Loucy (cell line): ENCODE measurements around the gene HARS1.

Source experiments
- H2AFZ ChIP-seq: fragments of 200-600 bp; sonication (generic); 2 replicates; pipeline ENCODE4 v1.6.0; 2016; ENCODE audit warnings: antibody characterized with exemption, mild to moderate bottlenecking, low read length, moderate library complexity
- H3F3A ChIP-seq: fragments of 200-600 bp; 2 replicates; pipeline ENCODE4 v1.6.0; 2016; ENCODE audit warnings: antibody characterized with exemption, low read depth, mild to moderate bottlenecking
- H3K27me3 ChIP-seq: fragments of 200-600 bp; sonication (generic); 2 replicates; pipeline ENCODE4 v1.6.1; 2014; ENCODE audit warnings: low read length, mild to moderate bottlenecking; ENCODE audit not compliant: insufficient read depth, poor library complexity, severe bottlenecking
- H3K36me3 ChIP-seq: fragments of 200-600 bp; sonication (generic); 2 replicates; pipeline ENCODE4 v1.6.1; 2016; ENCODE audit warnings: low read length; ENCODE audit not compliant: insufficient read depth
- H3K4me1 ChIP-seq: fragments of 200-600 bp; sonication (generic); 2 replicates; pipeline ENCODE4 v1.5.1; 2014; ENCODE audit warnings: low read length, mild to moderate bottlenecking; ENCODE audit not compliant: insufficient read depth, poor library complexity, severe bottlenecking
- H3K4me2 ChIP-seq: fragments of 200-600 bp; sonication (generic); 2 replicates; pipeline ENCODE4 v1.6.0; 2014; ENCODE audit warnings: antibody characterized with exemption, low read length, low read depth, mild to moderate bottlenecking; ENCODE audit not compliant: poor library complexity, severe bottlenecking
- H3K4me3 ChIP-seq: fragments of 200-600 bp; sonication (generic); 2 replicates; pipeline ENCODE4 v1.5.1; 2014; ENCODE audit warnings: low read length, mild to moderate bottlenecking, mixed read lengths; ENCODE audit not compliant: poor library complexity, severe bottlenecking
- H3K79me2 ChIP-seq: fragments of 200-600 bp; sonication (generic); 2 replicates; pipeline ENCODE4 v1.6.1; 2014; ENCODE audit warnings: low read length; ENCODE audit not compliant: insufficient read depth
- H3K9ac ChIP-seq: fragments of 200-600 bp; sonication (generic); 2 replicates; pipeline ENCODE4 v1.6.0; 2014; ENCODE audit warnings: mild to moderate bottlenecking, low read depth, low read length, moderate library complexity; ENCODE audit not compliant: poor library complexity, severe bottlenecking
- H3K9me2 ChIP-seq: fragments of 200-600 bp; sonication (generic); replicated peaks from 2 replicates; pipeline ENCODE4 v1.6.1; 2016; ENCODE audit warnings: low read depth, low read length, mixed read lengths
- H3K9me3 ChIP-seq: fragments of 200-600 bp; sonication (generic); 2 replicates; pipeline ENCODE4 v1.6.1; 2014; ENCODE audit warnings: mild to moderate bottlenecking, antibody characterized with exemption, low read length, low read depth; ENCODE audit not compliant: insufficient read depth
- H4K20me1 ChIP-seq: fragments of 200-600 bp; sonication (generic); 2 replicates; pipeline ENCODE4 v1.6.0; 2014; ENCODE audit warnings: antibody characterized with exemption, low read length, mild to moderate bottlenecking; ENCODE audit not compliant: insufficient read depth, poor library complexity, severe bottlenecking
- CTCF ChIP-seq: fragments of 200-600 bp; sonication (generic); conservative IDR thresholded peaks from 2 replicates; pipeline ENCODE4 v1.5.1; 2014; ENCODE audit warnings: mild to moderate bottlenecking, antibody characterized with exemption, low read length
- EZH2phosphoT487 ChIP-seq: fragments of 200-600 bp; IDR thresholded peaks from 2 replicates; pipeline ENCODE4 v1.6.1; 2018; ENCODE audit warnings: antibody characterized with exemption, mild to moderate bottlenecking, moderate library complexity, borderline replicate concordance

HARS1 gene

GRCh38 chr5:140674629-140675028 is 16.5 kb downstream of the HARS1 start:
- TF ChIP-seq EZH2phosphoT487: no peak
- TF ChIP-seq CTCF: no peak
- no peak overlapping the region for H3K9ac ChIP-seq
- no peak overlapping the region for H2AFZ ChIP-seq
- no peaks in the 10 kb centered on the region for H3K79me2 ChIP-seq
- no peaks in the 10 kb centered on the region for H4K20me1 ChIP-seq
- no peak overlapping the region for H3K4me3 ChIP-seq
- no peaks in the 10 kb centered on the region for H3K27me3 ChIP-seq
- no peak overlapping the region for H3K4me2 ChIP-seq
- no peaks in the 10 kb centered on the region for H3K4me1 ChIP-seq
- H3K36me3 ChIP-seq: peaks cover 73% of the 10 kb centered on the region; the same call in 1 of the 2 replicates
- H3F3A ChIP-seq: no peaks in the 10 kb centered on the region
- H3K9me3 ChIP-seq: no peaks in the 10 kb centered on the region
- no peaks in the 10 kb centered on the region for H3K9me2 ChIP-seq

- Histone ChIP-seq H3K4me3 (no peak overlapping the region), H3K4me2 (no peak overlapping the region), H3F3A (no peaks in the 10 kb centered on the region), H3K9ac (no peak overlapping the region), H3K9me3 (no peaks in the 10 kb centered on the region), H3K9me2 (no peaks in the 10 kb centered on the region), H3K36me3 (peaks cover 73% of the 10 kb centered on the region; the same call in 1 of the 2 replicates), H4K20me1 (no peaks in the 10 kb centered on the region), H3K79me2 (peaks cover 1% of the 10 kb centered on the region; the same call in 1 of the 2 replicates), H3K4me1 (no peaks in the 10 kb centered on the region), H3K27me3 (no peaks in the 10 kb centered on the region), H2AFZ (no peak overlapping the region)
- TF ChIP-seq EZH2phosphoT487: no peak
- no peak for TF ChIP-seq CTCF
Measured at GRCh38 chr5:140674211-140674610, 17.0 kb downstream of the HARS1 start.

- Histone ChIP-seq H3F3A (no peaks in the 10 kb centered on the region), H3K4me2 (no peak within 1 kb of the TSS), H3K27me3 (no peaks in the 10 kb centered on the region), H3K36me3 (peaks cover 77% of the 10 kb centered on the region; the same call in 1 of the 2 replicates), H3K79me2 (peaks cover 4% of the 10 kb centered on the region; the same call in 1 of the 2 replicates), H3K9ac (no peak within 1 kb of the TSS), H3K9me3 (no peaks in the 10 kb centered on the region), H2AFZ (no peak within 1 kb of the TSS), H3K9me2 (no peaks in the 10 kb centered on the region), H3K4me3 (no peak within 1 kb of the TSS), H4K20me1 (peaks cover under 1% of the 10 kb centered on the region), H3K4me1 (no peaks in the 10 kb centered on the region)
- no peak for TF ChIP-seq EZH2phosphoT487
Measured at GRCh38 chr5:140673187-140673976, 17.8 kb downstream of the HARS1 start, which contains the start of gene DND1. TSS of gene DND1 (minus strand) at chr5:140673576. CDS start at chr5:140673542, 34 bp downstream.
